Posterior vena cava (tissue), 2 donors: ENCODE data around the gene SFN. TPM values are rescaled to one million over a fixed set of nuclear protein-coding genes. Genes with fewer than 3 reads are reported as not detected.
A peak's percentile ranks its signal among the peaks of the same experiment; 100 is the strongest.
"Not testable (repeated sequence)": the region's sequence is repeated elsewhere in the genome, so short reads cannot be mapped to it uniquely, and the experiment has no call there.

ENCODE experiments used
- DNase-seq: peaks from one replicate; pipeline ENCODE4 v3.0.0-alpha.2; 2020; ENCODE audit warnings: low spot score
- intact Hi-C, 2 donors: fragments of 100-400 bp; cut with DNase I; formaldehyde crosslinking; loops; one replicate each; pipeline versions ENCODE4 v1.14.1 to v1.14.2; 2022 to 2023
- long read RNA-seq, 2 donors: library from polyadenylated mRNA; unstranded; transcript quantifications; one replicate each; pipeline ENCODE4 v2.0.0, GENCODE V29; 2020 to 2021
- total RNA-seq, 2 donors: library from RNA; stranded (reverse); fragmentation: NEBNext Ultra II Directional; extraction: Animal tissue kit (Norgen Biotek cat#: 25700); gene quantifications; one replicate each; pipeline ENCODE4 v1.2.1, GENCODE V29; 2021
- donor health status: DM: yes; HTN: yes; CAD: no.
- donor health status: DM: yes; HTN: yes; CAD: no.

SFN gene
- total RNA-seq: 1 to 10 TPM; 1.2 to 6.7 TPM
- long read RNA-seq, donor 1: 0 reads
- long read RNA-seq, donor 2: 0 reads

DNA sequence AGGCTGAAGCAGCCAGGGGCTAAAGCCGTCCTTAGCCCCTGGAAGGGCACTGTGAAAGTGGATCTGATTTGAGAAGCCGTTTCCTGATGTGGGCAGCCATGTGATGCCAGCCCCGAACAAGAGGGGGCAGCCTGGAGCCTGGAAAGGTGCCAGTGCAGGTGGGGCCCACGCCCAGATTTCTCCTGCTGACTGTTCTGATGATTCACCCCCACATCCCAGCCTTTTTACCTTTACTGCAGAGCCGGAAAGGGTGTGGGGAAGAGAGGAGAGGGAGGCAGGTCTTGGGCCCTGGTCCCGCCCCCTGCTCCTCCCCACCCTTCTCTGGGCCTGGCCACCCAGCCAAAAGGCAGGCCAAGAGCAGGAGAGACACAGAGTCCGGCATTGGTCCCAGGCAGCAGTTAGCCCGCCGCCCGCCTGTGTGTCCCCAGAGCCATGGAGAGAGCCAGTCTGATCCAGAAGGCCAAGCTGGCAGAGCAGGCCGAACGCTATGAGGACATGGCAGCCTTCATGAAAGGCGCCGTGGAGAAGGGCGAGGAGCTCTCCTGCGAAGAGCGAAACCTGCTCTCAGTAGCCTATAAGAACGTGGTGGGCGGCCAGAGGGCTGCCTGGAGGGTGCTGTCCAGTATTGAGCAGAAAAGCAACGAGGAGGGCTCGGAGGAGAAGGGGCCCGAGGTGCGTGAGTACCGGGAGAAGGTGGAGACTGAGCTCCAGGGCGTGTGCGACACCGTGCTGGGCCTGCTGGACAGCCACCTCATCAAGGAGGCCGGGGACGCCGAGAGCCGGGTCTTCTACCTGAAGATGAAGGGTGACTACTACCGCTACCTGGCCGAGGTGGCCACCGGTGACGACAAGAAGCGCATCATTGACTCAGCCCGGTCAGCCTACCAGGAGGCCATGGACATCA lies at the start of gene SFN:
TSS of gene SFN (plus strand) at position 369 of the 904 bp plus-strand sequence. CDS start at position 433, 64 bp downstream.
- DNase-seq: peak; percentile 85
- intact Hi-C loops: loop anchor here in 1 of 2 donors (10.0 kb wide), 1 partner anchor 1202 kb away; no protein-coding TSS in a partner anchor

DNA sequence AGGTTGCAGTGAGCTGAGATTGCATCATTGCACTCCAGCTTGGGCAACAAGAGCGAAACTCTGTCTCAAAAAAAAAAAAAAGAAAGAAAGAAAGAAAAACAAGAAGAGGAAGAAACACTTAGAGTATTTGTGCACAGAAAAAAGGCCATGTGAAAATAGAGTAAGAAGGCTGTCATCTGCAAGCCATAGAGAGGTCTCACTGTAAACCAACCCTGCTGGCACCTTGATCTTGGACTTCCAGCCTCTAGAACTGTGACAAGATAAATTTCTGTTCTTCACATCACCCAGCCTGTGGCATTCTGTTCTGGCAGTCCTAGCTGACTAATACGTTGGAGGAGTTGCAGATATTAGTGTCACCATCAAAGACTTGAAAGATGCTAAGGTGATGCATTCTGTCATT lies 48.6 kb upstream of the SFN start:
- intact Hi-C loops: loop anchor here in 1 of 2 donors (10.0 kb wide), 1 partner anchor 60 kb away; no protein-coding TSS in a partner anchor
- no peak for DNase-seq

DNA sequence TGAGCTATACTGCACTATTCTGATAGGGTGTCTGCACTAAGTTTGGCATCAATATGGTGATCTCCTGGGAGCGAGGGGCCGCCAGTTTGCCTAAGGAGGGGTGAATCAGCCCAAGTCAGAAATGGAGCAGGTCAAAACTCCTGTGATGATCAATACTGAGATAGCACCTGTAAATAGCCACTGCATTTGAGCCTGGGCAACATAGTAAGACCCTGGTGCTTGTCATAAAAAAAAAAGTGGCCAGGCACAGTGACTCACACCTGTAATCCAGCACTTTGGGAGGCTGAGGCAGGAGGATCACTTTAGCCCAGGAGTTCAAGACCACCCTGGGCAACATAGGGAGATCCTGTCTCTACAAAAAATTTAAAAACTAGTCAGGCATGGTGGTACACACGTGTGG lies 48.1 kb upstream of the SFN start:
- intact Hi-C loops: loop anchor here in 1 of 2 donors (10.0 kb wide), 1 partner anchor 60 kb away; no protein-coding TSS in a partner anchor
- DNase-seq: no peak

DNA sequence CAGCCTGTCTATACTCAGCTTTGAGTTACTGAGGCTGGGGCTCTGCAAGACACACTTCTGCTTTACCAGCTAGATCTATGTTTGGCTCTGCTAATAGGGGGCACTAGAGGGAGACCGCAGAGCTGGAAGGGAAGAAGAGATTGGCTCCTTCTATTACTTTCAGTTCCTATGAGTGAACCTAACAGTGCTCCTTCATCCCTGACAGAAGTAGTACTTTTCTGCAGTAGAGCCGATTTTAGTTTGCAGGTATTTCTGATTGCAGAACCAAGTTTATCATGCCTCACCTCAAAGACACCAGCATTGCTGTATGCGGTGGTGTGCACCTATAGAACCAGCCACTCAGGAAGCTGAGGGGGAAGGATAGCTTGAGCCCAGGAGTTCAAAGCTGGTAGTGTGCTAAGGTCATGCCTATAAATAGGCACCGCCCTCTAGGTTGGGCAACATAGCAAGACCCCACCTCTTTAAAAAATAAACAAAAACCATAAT lies 42.1 kb upstream of the SFN start:
- no peak for DNase-seq
- intact Hi-C loops: no loop called here

DNA sequence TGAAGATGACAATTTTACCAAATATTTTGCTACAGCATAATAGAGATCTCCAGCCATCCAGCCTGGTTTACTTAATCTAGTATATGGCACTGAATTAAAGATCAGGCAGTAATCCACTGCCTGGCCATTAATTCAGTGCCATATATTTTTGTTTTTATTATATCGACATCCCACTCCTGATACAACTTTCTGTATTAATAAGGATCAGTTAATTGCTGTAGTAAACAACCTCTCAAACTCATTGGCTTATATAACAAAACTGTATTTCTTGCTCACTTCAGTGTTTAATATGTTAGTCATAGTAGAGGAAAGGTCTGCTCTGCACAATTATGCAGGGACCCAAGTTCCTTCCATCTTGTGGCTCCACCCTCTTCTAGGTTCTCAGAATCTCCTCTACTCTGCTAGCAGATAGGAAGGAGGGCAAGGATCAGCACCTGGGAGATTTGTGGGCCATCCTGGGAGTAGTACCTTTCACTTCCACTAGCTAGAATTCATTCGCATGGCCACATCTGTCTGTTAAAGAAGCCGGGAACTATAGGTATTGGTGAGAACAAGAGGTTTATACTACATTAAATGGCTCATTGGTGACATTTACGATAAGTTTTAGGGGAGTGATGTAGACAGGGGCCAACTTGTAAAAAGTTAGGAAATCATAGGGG lies 40.1 kb upstream of the SFN start:
- intact Hi-C loops: no loop called here
- no peak for DNase-seq

DNA sequence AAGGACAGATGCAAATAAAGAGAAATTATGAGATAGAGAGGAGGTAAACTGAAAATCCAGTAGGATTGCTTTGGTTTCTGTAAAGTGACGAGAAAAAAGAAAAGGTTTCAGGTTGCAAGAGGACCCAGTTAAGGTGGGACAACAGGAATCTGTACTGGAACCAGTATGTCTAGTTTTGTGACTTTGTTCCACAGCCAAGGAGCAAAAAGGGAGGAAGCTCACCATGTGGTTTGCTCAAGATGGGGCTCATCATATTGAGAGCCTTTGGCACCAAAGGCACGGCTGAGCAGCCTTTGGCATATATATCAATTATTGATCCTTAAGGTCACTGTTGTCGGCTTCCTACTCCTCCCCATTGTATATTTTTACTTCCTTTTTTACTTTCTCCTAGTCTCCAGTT lies 38.2 kb upstream of the SFN start:
- intact Hi-C loops: no loop called here
- no peak for DNase-seq

DNA sequence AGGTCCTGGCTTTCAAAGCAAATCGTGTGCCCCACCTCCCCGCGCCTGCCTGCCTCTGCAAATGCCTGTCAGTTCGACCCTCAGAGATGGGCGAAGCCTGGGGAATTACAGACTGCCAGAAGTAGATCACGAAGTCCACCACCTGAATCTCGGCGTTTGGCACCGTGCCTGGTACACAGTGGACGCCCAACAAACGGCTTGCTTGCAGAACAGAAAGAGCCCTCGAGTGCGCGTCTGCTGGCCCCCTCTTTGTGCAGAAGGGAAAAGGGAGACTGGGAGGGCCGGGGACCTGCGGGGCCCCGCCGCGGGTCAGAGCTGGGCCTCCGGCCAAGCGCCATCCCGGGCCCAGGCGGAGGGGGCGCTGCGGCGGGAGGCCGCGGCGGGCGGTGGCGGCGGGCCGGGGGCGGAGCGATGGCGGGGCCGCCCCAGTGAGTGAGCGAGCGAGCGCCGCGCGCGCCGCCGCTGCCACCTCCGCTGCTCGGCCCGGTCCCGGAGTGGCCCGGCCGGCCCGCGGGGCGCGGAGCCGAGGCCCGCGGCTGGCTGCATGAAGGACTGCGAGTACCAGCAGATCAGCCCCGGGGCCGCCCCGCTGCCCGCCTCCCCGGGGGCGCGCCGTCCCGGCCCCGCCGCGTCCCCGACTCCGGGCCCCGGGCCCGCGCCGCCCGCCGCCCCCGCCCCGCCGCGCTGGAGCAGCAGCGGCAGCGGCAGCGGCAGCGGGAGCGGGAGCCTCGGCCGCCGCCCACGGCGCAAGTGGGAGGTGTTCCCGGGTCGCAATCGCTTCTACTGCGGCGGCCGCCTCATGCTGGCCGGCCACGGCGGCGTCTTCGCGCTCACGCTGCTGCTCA lies 36.5 kb upstream of the SFN start, which contains the start of gene ZDHHC18:
TSS of gene ZDHHC18 (plus strand) at position 428 of the 845 bp plus-strand sequence. CDS start at position 545, 117 bp downstream.
- intact Hi-C loops: no loop called here
- DNase-seq: peak; percentile 89

DNA sequence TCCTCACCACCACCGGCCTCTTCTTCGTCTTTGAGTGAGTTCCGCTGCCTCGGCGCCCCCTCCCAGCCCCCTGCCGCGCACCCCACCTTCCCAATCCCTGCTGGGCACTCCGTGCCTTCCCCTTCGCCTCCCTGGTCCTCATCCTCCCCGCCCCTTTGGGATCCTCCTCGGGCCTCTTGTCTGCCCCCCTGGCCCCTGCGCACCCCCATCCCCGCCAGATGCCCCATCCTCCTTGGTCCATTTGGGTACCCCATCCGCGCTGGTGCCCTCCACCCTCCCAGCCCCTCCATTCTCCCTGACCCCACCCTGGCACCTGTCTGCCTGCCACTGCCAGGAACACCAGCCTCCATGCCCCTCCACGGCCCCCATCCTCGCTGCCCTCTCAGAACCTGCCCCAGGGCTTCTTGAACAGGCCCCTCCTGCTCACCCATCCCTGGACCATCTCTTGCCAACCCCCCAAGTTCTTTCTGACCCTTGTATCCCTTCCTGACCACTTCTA lies 35.8 kb upstream of the SFN start:
- intact Hi-C loops: no loop called here
- DNase-seq: no peak

DNA sequence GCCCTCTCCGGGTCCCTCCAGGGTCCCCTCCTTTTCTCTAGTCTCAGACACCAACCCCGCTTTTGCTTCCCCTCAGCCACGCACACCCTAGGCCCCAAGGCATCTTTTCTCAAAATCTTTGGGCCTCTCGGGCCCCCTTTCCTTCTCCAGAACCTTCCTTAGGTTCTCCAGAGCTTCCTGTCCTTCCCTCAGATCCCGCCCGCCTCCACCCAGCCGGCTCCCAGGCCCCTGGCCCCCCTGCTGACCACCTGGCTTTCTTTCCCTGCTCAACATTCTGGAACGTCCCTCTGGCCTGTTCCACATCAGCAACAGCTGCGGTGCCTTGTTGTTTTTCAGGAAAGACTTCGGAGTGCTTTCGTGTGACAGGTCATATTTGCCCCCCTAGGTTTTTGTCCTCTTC lies 35.3 kb upstream of the SFN start:
- no peak for DNase-seq
- intact Hi-C loops: no loop called here

DNA sequence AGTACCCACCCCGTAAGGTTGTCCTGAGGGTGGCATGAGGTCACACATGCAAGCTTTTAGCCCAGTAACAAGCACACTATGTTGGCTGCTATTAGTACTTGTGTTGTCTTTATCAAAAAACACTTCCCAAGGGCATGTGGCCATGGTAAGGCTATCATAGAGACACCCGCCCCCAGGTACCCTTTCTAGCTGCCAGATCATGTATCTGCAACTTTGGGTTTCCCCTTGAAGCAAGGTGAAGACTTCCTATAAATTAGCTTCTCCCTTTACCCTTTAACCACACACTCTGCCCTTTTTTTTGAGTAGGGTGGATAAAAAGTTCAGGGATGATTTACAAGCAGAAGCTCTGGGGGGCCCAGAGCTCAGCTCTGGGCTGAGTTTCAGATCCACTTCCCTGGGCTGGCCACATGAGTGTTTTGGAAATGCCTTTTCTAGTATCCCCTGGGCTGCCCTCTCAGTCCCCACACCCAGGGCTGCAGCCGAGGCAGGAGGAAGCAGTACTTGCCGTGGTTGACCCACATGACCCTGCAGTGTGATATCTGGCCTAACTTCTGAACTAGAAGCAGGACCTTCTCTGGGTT lies 34.4 kb upstream of the SFN start:
- intact Hi-C loops: no loop called here
- DNase-seq: no peak

DNA sequence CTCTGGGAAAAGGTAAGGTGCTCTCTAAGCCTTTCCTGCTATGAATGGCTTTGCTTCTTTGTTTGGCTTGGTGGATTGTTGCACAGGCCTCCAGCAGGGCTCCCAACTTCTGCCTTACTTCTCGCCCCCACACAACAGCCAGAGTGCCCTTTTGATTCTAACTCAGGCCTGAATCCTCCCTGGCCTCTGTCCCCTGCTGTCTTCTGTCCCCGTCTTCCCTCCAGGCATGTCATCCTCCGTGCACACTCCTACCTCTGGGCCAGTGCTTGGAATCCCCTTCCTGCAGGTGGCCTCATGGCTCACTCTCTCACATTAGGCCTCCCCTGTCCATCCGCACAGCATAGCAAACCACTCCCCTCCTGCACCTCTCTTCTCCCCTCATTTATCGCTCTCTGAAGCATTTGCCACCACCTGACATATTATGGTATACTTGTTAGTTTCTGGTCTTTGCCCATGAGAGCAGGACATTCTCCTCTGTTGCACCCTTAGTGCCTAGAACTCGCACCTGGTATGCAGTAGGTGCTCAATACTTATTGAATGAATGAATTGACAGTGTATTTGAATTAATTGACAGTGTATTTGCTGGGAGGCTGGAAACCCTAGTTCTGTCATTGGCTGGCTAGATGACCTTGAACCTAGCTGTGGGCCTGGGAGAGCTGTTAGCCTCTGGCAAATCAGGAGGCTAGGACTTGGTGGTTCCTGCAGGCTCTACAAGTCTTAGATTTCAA lies 33.6 kb upstream of the SFN start:
- intact Hi-C loops: no loop called here

DNA sequence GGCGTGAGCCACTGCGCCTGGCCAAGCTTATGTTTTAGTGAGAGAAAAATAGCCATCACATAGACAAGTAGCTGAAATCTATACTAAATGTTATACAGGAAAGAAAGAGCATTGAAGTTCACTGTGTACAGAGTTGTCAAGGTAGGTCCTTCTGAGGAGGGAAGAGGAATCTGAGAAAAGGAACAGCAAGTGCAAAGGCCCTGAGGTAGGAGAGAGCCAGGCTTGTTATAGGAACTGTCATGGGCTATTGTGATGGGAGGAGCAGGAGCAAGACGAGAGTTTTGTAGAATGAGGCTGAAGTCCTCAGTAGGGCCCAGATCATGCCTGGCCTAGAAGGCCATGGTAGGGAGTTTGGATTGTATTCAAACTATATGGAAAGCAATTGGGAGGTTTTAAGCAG lies 31.9 kb upstream of the SFN start:
- no peak for DNase-seq
- intact Hi-C loops: no loop called here

More for the DNA sequence above, 33.6 kb upstream of the SFN start:
- DNase-seq: no peak

DNA sequence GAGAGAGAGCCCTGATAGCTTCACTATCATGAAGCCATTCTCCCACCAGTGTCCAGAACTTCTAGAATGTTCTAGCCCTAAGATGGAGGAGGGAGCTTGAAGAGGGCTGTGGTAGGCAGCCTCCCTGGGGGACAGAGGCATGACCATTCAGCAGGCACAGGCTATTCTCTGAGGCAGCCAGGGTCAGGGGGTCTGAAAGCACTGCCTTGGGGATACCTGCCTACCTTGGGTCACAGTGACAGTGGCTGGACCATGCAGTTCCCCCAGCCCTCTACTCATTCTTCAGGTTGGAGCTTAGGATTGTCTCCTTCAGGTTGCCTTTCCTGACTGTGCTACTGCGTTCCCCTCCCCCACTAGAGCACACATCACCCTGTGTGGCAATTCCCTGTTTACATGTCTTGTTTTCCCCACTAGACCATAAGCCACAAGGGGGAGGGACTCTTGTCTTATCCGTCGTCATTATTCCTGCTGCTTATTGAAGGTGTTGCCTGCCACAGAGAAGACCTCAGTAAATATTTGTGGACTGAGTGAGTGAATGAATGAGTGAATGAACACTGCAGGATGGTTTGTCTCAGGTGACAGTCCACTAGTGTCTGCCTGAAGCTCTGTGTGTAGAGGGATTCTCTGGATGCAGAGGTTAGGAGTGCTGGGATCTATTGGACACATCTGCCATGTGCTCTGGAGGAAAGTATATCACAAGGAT lies 31.3 kb upstream of the SFN start:
- DNase-seq: no peak

DNA sequence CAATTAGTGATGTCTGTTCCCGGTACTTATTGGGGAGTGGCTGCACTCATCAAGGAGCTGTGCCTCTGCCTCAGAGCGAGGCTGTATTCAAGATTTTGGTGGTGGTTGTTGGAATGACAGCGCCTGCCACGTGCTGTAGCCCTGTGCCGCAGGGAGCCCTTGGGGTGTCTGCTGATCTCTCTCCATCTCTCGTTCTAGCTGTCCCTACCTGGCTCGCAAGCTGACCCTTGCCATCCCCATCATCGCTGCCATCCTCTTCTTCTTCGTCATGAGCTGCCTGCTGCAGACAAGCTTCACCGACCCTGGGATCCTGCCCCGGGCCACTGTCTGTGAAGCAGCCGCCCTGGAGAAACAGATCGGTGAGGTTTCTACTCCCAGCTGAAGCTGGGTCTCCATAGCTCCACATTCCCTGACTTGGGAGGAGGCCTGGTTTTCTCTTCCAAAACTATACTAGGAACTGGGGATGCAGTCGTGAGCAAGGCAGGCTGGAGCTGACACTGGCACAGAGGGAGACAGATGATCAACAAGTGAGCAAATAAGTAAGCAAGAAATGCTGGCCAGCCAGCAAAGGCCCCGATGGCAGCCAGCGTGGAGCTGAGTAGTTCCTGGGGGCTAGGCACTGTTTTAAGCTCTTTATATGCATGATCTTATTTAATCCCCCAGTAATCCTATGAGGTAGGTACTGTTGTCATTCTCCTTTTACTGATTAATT lies 30.5 kb upstream of the SFN start:
- no peak for DNase-seq
- intact Hi-C loops: no loop called here

More for the DNA sequence above, 31.3 kb upstream of the SFN start:
- intact Hi-C loops: no loop called here

DNA sequence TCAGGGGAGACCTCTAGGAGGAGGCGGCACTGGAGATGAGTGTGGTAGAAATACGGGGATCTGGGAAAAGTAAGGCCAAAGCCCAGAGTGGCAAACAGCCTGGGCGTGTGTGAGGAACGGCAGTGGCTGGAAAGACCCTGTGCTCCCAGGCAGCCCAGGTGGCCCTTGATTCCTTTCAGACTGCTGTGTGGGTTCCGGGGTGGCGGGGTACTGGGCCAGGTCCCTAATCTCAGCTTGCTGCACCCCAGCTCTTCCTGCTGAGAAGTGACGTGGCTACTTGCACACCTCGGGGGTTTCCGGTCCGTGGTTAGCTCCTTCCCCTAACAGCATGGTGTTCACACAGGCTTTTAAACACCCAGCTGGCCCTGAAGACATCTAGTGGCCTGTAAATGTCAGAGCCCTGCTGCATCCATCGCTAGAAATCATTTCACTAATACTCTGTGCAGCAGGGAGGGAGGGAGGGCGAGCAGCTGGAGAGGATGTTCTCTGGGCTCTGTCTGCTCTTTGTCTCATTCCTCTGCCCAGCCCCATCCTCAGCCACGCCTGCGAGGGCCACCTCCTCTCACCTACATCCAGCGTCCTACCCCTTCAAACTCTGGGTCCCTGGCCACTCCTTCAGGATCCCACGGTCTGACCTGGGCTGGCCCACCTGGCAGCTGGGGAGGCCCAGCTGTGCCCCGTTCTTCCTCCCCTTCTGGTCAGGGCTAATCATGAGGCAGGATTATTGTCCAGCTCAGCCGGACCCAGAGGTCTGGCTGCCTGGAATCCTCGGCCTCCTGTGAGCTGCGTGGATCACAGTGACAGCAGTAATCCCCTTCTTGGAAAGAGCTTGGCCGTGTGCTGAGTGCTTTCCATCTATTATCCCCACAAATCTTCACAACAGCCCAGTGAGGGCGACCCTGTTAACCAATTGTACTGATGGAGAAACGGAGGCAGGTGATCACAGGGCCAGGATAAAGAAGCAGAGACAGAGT lies 29.2 kb upstream of the SFN start:
- no peak for DNase-seq
- intact Hi-C loops: no loop called here

DNA sequence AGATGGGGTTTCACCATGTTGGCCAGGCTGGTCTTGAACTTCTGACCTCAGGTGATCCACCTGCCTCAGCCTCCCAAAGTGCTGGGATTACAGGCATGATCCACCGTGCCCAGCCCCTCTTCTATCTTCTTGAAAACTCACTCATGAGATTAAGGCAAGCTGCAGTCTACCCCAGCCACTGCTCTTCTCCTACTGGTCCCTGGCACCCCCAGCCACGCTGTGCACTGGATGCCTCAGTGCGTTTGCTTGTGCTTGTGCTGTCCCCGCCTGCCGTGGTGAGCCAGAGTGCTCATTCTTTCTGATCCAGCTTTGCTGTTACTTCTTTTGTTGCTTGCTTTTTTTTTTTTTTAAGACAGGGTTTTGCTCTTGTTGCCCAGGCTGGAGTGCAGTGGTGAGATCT lies 25.3 kb upstream of the SFN start:
- intact Hi-C loops, DNase-seq: not testable (repeated sequence)
